HG02623 (cell line): Measurements from ENCODE around the gene EXOC1.
"Not testable (repeated sequence)": the region's sequence is repeated elsewhere in the genome, so short reads cannot be mapped to it uniquely, and the experiment has no call there.

ENCODE experiments used
- ATAC-seq: cut with Tn5 transposase; IDR thresholded peaks from one replicate; pipeline ENCODE4 v1.9.1; 2021; ENCODE audit warnings: moderate library complexity; ENCODE audit not compliant: unreplicated experiment

EXOC1 gene, protein sequence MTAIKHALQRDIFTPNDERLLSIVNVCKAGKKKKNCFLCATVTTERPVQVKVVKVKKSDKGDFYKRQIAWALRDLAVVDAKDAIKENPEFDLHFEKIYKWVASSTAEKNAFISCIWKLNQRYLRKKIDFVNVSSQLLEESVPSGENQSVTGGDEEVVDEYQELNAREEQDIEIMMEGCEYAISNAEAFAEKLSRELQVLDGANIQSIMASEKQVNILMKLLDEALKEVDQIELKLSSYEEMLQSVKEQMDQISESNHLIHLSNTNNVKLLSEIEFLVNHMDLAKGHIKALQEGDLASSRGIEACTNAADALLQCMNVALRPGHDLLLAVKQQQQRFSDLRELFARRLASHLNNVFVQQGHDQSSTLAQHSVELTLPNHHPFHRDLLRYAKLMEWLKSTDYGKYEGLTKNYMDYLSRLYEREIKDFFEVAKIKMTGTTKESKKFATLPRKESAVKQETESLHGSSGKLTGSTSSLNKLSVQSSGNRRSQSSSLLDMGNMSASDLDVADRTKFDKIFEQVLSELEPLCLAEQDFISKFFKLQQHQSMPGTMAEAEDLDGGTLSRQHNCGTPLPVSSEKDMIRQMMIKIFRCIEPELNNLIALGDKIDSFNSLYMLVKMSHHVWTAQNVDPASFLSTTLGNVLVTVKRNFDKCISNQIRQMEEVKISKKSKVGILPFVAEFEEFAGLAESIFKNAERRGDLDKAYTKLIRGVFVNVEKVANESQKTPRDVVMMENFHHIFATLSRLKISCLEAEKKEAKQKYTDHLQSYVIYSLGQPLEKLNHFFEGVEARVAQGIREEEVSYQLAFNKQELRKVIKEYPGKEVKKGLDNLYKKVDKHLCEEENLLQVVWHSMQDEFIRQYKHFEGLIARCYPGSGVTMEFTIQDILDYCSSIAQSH

DNA sequence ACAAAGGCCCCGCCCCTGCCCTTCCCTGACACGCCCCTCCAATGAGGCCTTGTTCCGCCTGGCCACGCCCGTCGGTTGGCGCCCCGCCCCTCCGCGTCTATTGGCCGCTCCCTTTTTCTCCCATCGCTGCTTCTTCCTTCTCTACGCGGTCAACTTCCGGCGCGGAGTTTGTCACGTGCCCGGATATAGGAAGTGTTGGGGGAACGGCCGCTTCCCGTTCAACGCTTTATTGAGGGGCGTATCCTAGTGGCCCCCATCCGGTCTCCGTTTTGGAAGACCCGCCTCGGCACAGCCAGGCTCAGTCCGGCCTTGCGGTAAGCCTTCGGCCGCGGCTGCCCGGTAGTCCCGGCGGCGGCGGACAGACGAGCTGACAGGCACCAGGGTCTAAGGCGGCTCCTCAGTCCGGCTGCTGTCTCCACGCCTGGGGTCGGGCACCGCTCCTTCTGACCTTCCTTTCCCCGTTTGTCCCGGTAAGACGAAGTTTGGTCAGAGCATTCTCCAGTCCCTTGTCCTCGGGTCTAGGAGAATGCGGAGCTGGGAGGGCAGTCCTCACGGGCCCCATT, at the start of gene EXOC1:
Gene EXOC1, plus strand, starts transcription at position 165 of the 563 bp plus-strand sequence. CDS start 4,676 bp downstream, outside the sequence.
- peak; percentile 98 for ATAC-seq

DNA sequence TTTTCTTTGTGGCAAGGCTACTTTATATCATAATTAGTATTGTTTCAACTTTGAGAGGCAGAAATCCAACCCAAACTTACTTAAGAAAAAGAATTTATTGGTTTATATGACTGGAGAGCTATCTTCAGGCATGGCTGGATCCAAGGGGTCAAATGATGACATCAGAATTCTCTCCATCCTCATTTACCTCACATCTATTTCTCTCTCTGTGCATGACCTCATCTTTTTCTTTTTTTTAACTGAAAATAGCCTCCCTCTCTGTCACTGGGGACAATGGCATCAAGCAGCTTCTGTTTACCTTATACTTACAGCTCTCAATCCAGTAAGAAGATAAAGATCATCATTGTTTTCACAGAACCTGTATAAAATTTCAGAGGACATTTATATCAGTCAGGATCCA, 45.9 kb upstream of the EXOC1 start:
- ATAC-seq, result no peak

DNA sequence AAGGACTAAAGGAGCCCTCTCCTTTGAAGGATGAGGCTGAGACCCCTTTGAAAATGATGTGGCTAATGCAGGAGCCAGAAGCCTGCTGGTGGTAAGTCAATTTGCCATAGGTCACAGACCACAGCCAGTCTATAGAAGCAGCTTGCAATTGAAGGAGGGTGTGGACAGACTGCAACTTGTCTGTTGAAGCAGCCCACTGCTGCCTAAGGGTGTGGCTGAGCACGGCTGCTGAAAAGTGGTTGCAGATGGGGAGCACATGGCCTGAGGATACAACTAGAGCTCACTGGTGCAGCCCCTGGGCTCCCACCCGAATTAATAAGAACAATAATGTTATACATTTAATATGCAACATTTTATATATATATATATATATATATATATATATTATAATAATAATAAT, 45.3 kb upstream of the EXOC1 start:
- no peak for ATAC-seq

DNA sequence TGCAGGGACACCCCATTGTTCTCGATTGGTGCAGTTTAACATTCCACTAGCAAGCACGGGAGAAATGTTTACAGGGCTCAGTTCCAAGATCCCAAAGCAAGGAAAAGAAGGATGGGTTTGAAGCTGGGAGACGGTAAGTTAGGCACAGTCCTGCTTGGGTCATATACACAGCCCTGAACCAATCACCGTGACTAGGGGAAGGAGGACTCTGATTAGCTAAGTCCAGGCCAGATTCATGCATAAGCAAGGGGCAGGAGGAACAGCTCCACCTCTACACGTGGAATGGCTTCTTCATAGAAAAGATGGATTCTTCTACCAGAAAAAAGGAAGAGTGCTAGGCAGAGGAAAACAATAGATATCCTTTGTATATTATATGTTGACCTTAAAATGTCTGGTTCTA, 44.8 kb upstream of the EXOC1 start:
- no peak for ATAC-seq

DNA sequence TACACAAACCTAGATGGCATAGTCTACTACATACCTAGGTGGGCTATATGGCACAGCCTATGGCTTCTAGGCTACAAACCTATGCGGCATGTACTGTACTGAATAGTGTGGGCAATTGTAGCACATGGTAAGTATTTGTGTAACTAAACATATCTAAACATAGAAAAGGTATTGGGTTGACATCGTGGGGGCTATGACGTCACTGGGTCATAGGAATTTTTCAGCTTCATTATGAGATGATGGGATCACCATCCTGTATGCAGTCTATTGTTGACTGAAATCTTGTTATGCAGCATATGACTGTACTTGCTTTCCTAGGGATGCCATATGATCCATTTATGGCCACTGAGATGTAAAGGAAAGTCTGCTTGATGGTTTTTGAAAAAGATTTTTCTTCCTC, 35.8 kb upstream of the EXOC1 start:
- no peak for ATAC-seq

DNA sequence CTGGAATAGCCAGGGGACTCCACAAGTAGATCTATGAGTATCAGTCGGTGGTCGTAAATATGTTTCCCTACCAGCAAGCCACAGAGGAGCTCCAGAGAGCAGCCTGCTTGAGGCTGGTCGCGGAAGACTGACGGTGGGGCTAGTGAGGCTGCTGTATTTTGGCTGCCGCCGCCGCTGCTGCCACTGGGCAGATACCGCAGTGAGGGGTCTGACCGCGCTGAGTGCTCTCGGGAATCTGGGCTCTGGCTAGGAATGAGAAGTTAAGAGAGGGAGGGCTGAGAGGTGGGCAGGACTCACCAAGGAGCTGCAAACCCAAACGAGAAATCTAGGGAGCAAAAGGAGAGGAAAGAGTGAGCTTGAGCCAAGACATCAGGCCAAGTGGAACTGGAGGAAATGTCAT, 33.8 kb upstream of the EXOC1 start, which contains the start of gene EXOC1L:
Gene EXOC1L, plus strand, starts transcription at position 157 of the 400 bp plus-strand sequence. Its CDS starts 237 bp downstream, at position 394.
- ATAC-seq, result no peak

DNA sequence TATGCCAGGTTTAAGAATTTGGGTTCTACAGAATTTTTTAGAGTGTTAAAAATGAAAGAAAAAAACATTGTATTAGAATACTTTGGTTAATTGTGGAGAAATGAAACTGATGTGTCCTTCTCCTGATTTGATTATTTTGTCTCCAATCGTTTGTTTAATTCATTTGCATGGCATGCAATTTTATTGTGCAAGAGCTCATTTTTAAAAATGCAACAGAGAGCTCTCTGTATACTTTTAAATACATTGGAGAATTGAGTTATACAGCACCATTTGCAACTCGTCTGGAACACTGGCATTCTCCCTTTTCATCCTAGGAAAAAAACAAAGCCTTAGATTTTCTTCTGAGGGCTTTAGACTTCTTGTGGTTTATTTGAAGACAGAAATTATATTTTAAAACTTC, 33.2 kb upstream of the EXOC1 start:
- ATAC-seq, result no peak

DNA sequence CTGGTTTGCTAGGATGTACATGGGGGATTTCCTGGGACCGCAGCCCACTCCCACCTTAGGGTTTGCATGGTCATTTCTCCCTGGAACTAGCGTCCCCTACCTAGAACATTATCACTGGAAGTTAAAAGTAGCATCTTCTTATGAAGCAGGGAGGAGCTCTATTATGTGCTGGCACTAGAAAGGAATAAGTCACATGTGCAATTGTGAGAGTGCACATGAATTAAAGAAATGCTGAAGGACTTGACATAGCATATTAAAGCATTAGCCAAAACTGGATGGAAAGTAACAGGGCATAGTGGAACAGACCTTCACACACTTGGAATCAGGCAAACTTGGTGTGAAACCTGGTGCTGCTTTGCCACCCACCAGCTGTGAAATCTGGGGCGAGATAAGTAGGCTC, 31.1 kb upstream of the EXOC1 start:
- no peak for ATAC-seq

DNA sequence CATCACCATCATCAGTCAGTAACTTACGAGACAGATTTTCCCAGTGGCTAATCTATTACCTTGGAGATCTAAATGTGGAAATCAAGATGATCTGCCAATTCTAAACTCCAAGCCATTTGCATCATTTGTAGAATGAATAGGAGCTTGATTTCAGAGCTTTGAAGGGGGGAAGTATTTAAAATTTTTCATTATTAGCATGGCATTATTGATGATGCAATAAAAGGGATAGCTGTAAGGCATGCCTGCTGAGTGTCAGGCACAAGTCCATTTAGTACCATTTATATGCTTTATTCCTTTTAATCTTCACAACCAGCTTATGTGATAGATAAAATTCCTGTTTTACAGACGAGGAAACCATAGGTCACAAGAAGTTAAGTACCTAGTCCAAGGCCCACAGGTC, 28.6 kb upstream of the EXOC1 start:
- ATAC-seq, result no peak

DNA sequence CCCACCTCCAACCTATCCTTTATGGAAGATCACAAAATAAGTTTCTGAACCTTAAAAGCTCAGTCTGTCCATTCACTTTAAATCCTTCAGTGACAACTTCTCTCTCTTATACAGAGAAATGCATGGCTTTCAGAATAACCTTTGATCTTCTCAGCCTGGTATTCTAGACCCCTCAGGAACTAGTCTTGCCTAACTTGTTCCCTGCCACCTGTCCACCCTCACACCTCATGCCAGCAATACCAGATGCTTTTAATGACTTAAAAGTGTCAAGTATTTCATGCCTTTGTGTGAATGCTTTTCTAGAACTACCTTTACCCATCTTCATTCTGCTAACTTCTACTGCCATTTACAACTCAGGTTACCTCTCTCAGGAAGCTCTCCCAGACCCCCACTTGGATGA, 26.5 kb upstream of the EXOC1 start:
- ATAC-seq, result no peak

DNA sequence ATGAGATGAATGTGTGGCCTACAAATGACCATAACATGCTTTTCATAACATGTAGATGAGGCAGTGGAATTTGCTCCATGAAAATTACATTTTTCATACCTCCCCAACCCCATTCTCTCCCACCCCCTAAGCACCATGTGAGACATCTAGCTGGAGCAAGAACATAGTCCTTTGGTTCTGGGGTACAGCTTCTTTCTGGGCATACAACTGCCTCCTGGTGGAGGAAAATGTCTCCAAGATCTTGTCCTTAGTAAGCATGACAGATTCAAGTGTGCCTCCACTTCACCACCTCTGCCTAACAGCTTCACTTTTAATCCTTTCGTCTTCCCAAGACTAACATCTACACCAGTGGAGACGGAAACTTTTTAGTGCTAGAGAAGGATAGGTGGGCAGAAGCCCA, 25.9 kb upstream of the EXOC1 start:
- ATAC-seq, result no peak

DNA sequence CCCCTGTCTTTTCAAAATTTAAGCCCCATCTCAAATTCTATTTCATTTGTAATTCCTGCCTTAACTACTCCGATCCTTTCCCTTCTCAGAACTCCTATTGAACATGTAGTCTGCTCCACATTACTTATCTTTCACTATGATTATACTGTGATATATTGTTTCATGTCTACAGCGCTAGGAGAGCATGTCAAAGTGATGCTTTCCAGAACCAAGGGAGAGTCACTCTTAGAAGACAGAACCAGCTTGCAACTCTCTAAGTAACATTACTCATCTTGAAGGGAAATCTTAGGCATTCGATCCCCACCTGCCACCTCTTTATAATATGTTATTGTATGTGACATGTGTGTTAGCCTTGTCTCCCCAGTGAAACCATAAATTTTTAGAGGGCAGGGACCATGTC, 23.4 kb upstream of the EXOC1 start:
- no peak for ATAC-seq

DNA sequence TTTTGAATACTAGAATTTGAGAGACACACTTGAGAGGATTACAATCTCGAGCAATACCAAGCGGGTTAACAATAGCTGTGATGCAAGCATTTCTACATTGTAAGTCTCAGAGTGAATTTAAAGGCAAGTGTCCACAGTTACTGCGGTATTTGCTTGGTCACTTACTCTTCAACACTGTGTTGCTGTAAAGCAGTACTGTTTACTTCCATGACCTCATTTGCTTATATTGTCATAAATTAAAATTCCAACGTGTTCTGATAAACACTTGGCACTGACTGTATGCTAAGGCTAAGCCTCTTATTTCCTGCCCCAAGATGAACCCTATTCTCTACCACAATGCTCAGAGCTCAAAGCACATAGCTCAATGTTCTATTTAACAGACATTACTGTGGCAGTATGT, 22.7 kb upstream of the EXOC1 start:
- ATAC-seq, result no peak

DNA sequence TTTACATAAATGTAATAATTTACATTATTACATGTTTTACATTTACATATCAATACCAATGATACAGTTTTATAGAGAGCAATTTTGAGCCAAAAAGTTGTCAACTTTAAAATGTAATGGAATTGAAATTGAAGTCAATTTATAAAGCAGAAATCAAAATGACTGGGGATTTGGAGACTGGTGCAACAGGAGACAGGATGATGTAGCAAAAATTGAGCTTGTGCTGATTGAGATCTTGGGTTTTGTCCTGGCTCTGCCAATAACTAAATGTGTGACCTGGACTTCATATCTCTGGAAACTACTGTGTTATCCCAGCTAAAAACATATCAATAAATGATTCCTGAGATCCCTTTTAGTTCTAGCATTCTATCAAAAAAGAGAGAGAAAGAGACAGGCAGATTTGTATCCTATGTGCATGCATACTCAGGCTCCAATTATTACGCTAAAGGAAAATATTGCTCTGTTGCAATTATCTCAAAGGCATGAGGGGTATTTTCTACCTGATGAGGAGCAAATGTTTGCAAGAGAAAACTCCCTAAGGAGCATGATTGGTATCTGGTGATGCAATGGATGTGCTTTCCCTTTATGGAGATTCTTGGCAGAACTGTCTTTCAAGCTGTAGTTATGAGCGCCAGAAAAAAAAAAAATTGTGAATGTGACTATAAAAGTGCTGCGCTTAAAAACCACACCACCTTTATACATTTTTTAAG, 19.2 kb upstream of the EXOC1 start:
- no peak for ATAC-seq

DNA sequence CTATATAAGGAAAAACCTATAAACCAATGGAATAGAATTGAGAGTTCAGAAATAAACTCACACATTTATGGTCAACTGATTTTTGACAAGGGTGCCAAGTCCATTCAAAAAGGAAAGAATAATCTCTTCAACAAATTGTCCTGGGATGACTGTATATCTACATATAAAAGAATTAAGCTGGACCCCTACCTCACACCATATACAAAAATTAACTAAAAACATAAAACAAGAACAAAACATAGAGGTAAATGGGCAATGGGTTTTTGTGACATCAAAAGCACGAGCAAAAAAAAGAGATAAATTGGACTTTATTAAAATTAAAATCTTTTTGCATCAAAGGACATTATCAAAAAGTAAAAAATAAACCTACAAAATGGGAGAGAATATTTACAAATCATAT, 15.5 kb upstream of the EXOC1 start:
- no peak for ATAC-seq

DNA sequence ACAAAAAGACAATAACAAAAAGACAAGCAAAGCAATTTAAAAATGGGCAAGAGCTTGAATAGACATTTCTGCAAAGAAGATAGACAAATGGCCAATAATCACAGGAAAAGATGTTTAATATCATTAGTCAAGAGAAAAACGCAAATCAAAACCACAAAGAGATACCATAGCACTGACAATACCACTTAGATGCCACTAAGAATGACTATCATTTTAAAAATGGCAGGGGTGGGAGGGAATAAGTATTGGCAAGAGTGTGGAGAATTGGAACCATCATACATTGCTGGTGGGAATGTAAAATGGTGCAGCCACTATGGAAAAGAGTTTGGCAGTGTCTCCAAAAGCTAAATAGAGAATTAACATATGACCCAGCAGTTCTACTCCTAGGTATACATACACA, 15.1 kb upstream of the EXOC1 start:
- ATAC-seq, result no peak

DNA sequence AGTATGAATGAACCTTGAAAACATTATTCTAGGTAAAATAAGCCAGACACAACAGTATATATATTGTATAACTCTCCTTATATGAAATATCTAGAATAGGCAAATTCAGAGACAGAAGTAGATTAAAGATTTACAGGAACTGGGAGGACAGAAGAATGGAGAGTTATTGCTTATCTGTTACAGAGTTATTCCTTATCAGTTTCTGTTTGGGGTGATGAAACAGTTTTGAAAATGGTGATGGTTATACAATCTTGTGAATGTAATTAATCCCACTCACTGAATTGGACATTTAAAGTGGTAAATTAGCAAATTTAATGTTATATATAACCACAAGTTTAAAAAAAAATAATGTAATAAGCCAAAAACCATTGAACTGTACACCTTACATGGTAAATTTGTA, 14.5 kb upstream of the EXOC1 start:
- ATAC-seq, result no peak

DNA sequence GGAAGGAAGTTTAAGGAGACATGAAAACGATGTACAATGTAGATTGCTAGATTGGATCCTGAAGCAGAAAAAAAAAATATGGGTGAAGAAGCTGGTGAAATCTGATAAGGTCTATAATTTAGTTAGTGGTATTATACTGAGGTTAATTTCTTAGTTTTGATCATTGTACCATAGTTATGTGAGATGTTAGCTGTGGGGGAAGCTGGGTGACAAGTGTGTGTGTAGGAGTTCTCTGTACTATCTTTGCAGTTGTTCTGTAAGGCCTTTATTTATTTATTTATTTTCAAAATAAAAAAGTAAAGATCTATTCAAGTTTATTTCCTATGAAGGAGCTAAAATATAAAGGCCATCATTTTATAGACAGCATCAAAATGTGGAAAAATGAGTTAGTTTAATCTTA, 12.5 kb upstream of the EXOC1 start:
- no peak for ATAC-seq

DNA sequence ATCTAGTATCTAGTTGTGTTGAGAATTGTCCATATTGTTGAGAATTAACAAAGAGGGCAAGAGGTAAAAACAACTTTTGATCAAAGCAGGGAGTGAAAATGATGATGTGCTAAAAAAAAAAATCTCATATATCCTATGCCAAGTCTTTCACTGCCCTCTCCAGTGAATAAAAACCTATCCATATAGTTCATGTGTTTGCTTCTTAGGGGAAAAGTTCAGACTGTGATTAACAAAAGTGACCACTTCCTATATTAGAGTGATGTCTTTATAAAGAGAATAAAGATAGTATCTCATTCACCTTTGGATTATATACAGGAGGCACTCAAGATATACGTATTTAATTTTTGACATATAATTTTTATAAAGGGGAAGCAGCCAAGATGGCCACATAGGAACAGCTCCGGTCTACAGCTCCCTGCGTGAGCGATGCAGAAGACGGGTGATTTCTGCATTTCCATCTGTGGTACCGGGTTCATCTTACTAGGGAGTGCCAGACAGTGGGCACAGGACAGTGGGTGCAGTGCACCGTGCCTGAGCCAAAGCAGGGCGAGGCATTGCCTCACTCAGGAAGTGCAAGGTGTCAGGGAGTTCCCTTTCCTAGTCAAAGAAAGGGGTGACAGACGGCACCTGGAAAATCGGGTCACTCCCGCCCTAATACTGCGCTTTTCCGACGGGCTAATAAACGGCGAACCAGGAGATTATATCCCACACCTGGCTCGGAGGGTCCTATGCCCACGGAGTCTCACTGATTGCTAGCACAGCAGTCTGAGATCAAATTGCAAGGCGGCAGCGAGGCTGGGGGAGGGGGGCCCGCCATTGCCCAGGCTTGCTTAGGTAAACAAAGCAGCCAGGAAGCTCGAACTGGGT, 11.8 kb upstream of the EXOC1 start:
- not testable (repeated sequence) for ATAC-seq

DNA sequence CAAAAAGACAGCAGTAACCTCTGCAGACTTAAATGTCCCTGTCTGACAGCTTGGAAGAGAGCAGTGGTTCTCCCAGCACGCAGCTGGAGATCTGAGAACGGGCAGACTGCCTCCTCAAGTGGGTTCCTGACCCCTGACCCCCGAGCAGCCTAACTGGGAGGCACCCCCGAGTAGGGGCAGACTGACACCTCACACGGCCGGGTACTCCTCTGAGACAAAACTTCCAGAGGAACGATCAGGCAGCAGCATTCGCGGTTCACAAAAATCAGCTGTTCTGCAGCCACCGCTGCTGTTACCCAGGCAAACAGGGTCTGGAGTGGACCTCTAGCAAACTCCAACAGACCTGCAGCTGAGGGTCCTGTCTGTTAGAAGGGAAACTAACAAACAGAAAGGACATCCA, 11.1 kb upstream of the EXOC1 start:
- not testable (repeated sequence) for ATAC-seq
